ENCODE results near the gene PRR7.

Gene PRR7

DNA sequence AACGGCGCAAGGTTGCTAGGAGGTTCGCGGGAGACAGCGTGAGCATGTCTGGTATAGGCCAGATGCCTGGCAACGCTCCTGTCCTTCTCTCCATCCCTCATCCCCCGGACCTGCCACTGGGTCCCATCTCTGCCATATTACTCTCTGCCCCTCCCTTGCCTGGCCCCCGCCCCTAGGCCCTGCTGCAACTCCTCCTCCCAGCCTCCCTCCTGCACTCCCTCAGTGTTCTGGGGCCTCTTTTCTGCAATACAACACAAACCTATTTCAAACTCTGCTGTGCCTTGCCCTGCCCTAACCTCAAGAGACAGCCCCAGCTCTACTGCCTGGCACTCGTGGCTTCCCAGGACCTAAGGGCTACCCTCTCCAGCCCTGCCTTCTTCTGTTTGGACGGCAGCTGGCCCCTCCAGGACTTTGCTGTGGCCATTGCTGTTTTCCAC lies 35.8 kb downstream of the PRR7 start:
- TF ChIP-seq, protein P1, sequence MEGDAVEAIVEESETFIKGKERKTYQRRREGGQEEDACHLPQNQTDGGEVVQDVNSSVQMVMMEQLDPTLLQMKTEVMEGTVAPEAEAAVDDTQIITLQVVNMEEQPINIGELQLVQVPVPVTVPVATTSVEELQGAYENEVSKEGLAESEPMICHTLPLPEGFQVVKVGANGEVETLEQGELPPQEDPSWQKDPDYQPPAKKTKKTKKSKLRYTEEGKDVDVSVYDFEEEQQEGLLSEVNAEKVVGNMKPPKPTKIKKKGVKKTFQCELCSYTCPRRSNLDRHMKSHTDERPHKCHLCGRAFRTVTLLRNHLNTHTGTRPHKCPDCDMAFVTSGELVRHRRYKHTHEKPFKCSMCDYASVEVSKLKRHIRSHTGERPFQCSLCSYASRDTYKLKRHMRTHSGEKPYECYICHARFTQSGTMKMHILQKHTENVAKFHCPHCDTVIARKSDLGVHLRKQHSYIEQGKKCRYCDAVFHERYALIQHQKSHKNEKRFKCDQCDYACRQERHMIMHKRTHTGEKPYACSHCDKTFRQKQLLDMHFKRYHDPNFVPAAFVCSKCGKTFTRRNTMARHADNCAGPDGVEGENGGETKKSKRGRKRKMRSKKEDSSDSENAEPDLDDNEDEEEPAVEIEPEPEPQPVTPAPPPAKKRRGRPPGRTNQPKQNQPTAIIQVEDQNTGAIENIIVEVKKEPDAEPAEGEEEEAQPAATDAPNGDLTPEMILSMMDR (IDR thresholded peaks at IDR 0.05): no peak

DNA sequence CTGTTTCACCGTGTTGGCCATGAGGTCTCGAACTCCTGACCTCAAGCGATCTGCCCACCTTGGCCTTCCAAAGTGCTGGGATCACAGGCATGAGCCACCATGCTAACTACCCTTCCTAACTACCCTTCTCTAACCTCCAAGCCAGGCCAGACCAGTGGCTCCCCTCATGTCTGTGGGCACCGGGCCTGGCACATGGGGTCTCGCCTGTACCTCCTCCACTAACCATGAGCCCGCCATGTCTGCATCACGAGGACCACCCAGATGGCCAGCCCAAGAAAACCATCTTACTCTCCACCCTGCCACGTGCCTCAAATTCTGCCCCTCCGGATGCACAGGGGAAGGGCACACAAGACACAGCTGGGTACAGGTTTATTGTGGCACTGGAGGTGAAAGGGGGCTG lies 36.4 kb downstream of the PRR7 start:
- TF ChIP-seq, protein P1 (IDR thresholded peaks at IDR 0.05): no peak

DNA sequence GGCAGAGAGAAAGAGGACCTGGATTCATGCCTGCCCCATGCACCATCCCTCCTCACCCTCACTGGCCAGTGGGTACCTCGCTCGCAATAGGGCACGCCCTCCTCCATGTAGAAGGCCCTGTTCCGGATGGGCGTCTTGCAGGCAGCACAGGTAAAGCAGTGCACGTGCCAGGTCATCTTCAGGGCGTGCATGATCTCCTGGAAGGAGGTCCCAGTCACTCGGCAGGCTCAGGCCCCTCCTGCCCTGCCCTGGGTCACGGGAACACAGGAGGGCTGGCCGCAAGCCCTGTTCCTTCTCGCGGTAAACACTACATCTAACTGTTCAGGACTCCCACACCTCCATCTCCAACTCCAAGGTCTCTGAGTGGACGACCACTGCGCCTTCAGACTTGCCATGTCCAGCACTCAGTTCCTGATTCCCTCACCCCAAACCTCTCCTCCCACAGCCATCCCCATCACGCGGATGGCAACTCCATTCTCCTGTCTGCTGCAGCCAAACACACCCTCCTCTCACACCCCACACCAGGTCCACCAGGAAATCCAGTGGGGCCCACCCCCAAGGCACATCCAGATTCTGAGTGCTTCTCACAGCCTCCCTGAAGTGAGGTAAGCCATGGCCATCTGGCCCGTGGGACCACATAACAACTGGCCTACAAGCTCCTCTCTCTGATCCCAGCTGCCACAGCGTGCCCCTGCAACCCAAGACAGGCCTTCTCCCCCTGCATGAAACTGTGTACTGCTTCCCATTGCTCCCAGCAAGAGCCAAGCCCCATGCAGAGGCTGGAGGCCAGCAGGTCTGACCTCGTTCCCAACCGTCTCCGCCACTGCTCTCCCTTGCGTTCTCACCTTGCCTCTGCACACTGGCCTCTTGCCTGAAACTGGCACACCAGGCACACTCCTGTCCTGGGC lies 37.6 kb downstream of the PRR7 start:
- TF ChIP-seq, protein P1 (IDR thresholded peaks at IDR 0.05): no peak

DNA sequence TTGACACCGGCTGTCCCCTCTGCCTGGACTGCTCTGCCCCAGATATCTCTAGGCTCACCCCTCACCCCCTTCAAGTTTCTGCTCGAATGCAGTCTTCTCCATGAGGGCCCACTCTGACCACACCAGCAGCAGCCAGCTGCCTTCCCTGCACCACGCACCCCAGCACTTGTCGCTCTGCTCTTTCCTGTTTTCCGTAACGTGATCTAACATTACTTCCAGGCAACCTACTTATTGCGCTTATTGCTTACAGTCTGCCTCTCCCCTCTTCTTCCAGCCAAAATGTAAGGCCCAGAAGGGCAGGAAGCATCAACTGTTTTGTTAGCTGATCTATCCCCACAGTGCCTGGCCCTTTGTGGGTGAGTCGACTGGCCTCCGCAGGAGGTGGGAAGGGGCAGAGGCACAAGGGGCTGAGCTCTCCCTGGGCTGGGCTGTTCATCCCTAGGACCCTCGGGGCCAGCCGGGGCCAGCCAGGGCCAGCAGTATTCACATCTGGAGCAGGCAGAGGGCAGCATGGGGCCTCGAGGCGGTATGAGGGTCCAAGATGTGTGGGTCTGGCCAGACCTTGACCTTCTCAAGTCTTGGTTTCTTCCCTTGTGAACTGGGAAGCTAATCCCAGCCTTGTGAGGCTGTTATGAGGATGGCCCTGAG lies 38.4 kb downstream of the PRR7 start:
- TF ChIP-seq, protein P1 (IDR thresholded peaks at IDR 0.05): no peak

DNA sequence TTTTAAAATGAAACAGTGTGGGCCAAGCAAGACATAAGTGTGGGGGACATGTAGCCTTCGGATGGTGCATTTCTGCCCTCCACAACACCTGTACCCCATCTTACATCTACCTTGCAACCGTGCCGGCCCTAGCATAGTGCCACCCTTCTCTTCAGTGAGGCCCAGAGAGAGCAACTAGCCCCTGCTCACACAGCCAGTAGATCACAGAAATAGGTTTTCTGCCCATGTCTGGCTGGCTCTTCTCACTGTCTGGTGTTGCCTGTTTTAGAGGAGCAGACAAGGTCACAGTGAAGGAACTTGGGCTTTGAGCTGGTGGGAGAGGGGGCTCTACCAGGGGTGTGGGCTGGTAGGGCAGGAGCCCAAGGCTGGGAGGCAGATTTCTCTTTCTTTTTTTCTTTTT lies 39.6 kb downstream of the PRR7 start:
- TF ChIP-seq, protein P1 (IDR thresholded peaks at IDR 0.05): no peak

DNA sequence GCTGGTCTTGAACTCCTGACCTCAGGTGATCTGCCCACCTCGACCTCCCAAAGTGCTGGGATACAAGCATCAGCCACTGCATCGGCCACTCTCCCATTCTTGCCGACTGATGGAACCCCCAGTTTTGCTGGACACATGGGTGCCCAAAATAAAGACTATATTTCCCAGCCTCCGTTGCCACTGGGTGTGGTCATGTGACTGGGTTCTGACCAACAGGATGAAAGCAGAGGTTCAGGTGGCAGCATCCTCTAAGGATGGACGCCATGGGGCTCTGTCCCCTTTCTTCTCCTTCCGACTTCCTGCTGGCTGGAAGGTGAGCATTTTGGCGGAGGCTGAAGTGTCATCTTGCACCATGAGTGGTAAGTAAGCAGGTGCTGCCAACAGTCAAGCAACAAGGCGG lies 40.5 kb downstream of the PRR7 start:
- TF ChIP-seq, protein P1 (IDR thresholded peaks at IDR 0.05): no peak

DNA sequence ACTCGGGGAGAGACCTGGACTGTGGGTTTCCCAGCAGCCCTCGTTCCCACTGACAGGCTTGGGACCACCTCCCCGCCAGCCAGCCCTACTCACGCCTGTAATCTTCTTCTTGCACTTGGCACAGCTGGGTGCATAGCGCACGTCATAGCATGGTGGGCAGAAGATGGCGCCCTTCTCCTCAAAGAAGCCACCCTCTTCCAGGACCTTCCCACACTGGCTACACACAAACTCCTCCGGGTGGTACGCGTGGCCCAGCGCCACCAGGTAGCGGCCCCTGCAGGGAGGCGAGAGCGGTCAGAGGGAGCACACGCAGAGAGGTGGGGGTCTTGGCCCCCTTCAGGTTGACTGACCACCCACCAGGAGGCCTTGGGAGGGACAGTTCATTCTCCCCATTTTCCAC lies 41.4 kb downstream of the PRR7 start:
- TF ChIP-seq, protein P1 (IDR thresholded peaks at IDR 0.05): peak; percentile 17; the same call in 1 of the 2 replicates
